TTC549 (cell line): ENCODE measurements around the gene ERCC6.

Source experiments
- FAIRE-seq: peaks from 2 replicates; lab custom pipeline; 2012; peaks lifted over from hg19 to GRCh38; lab: Jason Lieb, UNC

ERCC6 gene

DNA sequence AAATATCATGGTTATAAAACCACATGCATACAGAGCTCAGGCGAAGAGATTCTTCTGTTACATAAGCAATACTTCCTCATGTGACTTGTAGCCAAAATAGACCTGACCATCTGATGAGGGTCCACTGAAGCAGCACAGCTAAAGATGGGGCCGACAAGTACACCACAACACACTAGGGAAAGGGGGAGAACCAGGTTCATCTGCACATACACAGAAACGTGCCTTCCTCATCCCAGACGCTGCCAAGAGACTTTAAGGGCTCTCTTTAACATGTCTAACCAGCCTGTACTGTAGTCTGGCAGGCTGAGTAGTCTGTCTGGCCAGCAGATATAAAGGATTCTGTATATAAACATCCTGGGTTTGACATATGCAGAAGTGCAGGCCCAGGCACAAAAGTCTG lies 30.3 kb downstream of the ERCC6 start:
- FAIRE-seq = no peak

- no peak for FAIRE-seq
These were observed 30.7 kb downstream of the ERCC6 start for GRCh38 chr10:49508249-49508648.

DNA sequence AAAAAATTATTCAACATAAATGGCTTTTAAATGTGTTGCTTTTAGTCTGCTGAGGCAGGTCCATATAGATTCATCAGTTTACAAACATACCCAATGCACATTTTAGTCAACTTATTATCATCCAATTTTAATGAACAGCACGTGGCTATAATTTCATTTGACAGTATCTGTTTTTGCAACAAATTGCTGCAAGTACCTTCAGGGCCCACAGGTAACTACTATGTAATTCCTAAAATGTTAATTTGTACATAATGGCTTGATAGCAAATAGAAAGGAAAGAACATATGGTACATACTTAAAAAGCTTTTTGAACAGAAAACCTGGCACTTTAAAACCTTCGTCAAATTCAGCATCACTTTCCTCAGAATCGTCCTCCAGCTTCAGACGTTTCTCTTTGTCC lies 33.3 kb downstream of the ERCC6 start:
- FAIRE-seq = no peak

DNA sequence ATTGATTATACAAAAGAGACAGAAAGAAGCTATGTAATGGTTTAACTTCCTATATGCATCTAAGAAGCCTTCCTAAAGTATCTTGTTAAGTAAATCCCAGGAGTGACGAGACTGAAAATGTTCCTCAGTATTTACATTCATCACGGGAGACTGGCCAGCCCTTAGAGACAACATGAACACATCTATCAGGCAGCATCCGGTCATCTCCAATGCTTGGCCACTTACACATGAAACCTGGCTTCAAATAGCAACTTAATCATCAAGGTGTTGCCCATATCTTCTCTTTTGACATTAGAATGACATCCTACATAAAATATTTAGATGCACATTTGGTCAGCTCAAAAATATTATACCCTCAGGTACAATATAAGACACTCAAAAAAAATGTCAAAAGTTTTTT lies 33.8 kb downstream of the ERCC6 start:
- FAIRE-seq = no peak

GRCh38 chr10:49504528-49504927 lies 34.4 kb downstream of the ERCC6 start:
- no peak for FAIRE-seq

GRCh38 chr10:49502358-49502757 lies 36.6 kb downstream of the ERCC6 start:
- FAIRE-seq = no peak

- FAIRE-seq = no peak
These were observed 38.5 kb downstream of the ERCC6 start for GRCh38 chr10:49500412-49500811.

- no peak for FAIRE-seq
These were observed 39.5 kb downstream of the ERCC6 start for GRCh38 chr10:49499305-49499851.

DNA sequence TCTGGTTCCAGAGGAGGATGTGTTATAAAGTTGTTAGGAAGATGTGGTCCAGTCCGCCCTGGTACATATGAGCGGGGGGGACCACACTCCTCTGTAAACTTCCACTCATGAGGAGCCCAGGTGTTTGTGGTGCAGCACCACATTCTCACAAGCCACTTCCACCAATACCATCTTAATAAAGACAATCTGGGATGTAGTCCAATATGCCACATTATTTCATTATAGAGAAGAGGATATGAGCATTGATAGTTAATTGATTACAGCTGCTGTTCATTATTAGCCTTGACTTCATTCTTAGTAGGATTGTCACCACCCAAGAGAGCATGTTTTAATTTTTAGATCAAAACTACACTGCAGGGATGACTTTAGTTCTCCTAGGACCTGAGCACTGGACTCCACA lies 40.5 kb downstream of the ERCC6 start:
- FAIRE-seq = no peak

- no peak for FAIRE-seq
These were observed 41.6 kb downstream of the ERCC6 start for GRCh38 chr10:49497358-49497757.

GRCh38 chr10:49488056-49488717 lies 50.7 kb downstream of the ERCC6 start:
- FAIRE-seq = no peak

GRCh38 chr10:49486738-49487137 lies 52.2 kb downstream of the ERCC6 start:
- FAIRE-seq = no peak

DNA sequence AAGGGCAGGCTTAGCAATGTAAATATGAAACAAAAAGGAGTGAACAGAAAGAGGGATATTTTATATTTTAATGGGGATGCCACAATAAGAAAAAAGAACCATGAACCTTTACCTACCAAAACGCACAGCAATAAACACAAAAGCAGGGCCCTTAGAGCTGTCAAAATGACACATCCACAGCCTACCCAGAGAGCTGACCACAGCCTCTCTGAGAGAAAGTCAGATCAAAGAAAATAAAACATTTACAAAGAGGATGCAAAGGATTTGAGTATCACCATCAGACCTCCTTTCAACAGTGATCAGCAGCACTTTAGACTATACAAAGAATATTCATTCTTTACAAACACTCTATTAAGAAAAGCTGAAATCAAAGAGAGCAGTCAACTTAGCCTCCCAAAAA lies 52.9 kb downstream of the ERCC6 start:
- FAIRE-seq = no peak

DNA sequence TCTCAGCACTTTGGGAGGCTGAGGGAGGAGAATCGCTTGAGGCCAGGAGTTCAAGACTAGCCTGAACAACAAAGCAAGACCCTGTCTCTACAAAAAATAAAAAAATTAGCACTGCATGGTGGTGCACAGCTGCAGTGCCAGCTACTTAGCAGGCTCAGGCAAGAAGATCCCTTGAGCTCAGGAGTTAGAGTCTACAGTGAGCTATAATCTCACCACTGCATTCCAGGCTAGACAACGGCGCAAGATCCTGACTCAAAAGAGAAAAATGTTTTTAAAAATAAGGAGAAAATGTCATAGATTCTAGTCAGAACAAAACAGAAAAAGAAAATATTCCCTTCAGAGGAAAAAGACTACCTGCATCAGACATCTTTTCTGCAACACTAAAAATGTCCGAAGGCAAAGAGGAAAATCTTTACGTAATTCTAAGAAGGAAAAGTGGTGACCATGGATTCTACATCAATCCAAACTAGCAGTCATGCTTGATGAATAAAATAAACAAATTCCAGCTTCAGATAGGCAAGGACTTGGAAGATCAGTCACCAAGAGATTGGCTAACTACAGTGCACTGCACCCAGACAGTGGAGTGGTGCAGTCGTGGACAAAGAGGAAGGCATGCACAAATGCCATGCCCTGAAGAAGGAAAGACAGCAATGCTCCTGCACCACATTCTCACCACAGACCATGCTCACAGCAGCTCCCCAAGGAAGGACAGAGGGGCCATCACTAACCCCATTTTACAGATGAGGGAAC lies 54.3 kb downstream of the ERCC6 start:
- FAIRE-seq = no peak

- no peak for FAIRE-seq
These were observed 60.1 kb downstream of the ERCC6 start for GRCh38 chr10:49478819-49479218.

DNA sequence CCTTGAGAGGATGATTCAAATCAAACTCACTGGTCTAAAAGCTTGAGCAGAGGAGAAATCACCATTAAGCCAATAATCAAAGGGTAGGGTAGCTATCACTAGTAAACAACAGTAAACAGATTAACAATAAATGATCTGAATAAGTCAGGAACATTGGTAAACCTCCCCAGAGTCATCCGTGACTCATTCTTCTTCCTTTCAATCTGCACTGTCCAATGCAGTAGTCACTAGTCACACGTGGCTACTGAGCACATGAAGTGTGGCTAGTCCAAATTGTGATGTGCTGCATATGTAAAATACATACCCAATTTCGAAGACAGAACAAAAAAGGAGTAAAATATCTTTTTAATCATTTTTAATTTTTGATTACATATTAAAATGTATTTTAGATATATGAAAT lies 64.0 kb downstream of the ERCC6 start:
- no peak for FAIRE-seq

GRCh38 chr10:49471532-49471931 lies 67.4 kb downstream of the ERCC6 start:
- no peak for FAIRE-seq

- FAIRE-seq = no peak
These were observed 73.2 kb downstream of the ERCC6 start for GRCh38 chr10:49465736-49466135.
